ENCODE results near the gene MTG2.

The MTG2 gene

GRCh38 chr20:62239278-62239879 is 56.6 kb downstream of the MTG2 start:
- Histone ChIP-seq H3K79me1 (ENCODE audit: low read length) (peaks cover 2% of the 10 kb centered on the region), H3K14ac (ENCODE audit: low read length) (peak overlapping the region; percentile 58), H3K79me2 (ENCODE audit: control insufficient read depth, insufficient read depth, low read length, poor library complexity) (peaks cover 11% of the 10 kb centered on the region), H2BK120ac (ENCODE audit: insufficient read depth, low read length, poor library complexity) (no peak overlapping the region), H3K18ac (ENCODE audit: low read length) (peak overlapping the region; percentile 19), H3K23ac (ENCODE audit: low read length) (no peak overlapping the region), H3K9ac (ENCODE audit: low read length) (no peak overlapping the region), H3K4me1 (ENCODE audit: control insufficient read depth in 1 of 2, insufficient read depth in 2 of 2, low read length in 2 of 2) (peaks cover 9% of the 10 kb centered on the region in 2 experiments), H3K4me2 (ENCODE audit: low read length) (peak overlapping the region; percentile 73), H3K4ac (ENCODE audit: low read depth, low read length) (peak overlapping the region; percentile 71), H4K91ac (ENCODE audit: low read depth, low read length) (peak overlapping the region; percentile 8), H2AFZ (ENCODE audit: insufficient read depth, low read length, poor library complexity) (no peak overlapping the region), H3K27me3 (ENCODE audit: insufficient read depth, low read length) (no peaks in the 10 kb centered on the region), H2AK5ac (ENCODE audit: low read length) (peak overlapping the region; percentile 63), H3K27ac (ENCODE audit: low read depth, low read length) (no peak overlapping the region), H2BK5ac (ENCODE audit: low read depth, low read length, poor library complexity) (no peak overlapping the region), H3K36me3 (ENCODE audit: control insufficient read depth in 1 of 2, insufficient read depth in 2 of 2, low read length in 2 of 2) (peaks cover 18 to 19% of the 10 kb centered on the region in 2 experiments), H4K12ac (ENCODE audit: low read depth, low read length) (peak overlapping the region; percentile 67), H3K4me3 (ENCODE audit: low read depth, low read length) (peak overlapping the region; percentile 29), H2BK12ac (ENCODE audit: low read length) (peak overlapping the region; percentile 42), H3K9me3 (ENCODE audit: insufficient read depth, low read depth, low read length) (no peaks in the 10 kb centered on the region), H4K8ac (ENCODE audit: low read depth, low read length) (peak overlapping the region; percentile 47)
- no peak for DNase-seq
- WGBS (ENCODE audit: extremely low coverage, insufficient coverage, insufficient read length): no CpG with 5 or more reads among the region's 23 CpGs

DNA sequence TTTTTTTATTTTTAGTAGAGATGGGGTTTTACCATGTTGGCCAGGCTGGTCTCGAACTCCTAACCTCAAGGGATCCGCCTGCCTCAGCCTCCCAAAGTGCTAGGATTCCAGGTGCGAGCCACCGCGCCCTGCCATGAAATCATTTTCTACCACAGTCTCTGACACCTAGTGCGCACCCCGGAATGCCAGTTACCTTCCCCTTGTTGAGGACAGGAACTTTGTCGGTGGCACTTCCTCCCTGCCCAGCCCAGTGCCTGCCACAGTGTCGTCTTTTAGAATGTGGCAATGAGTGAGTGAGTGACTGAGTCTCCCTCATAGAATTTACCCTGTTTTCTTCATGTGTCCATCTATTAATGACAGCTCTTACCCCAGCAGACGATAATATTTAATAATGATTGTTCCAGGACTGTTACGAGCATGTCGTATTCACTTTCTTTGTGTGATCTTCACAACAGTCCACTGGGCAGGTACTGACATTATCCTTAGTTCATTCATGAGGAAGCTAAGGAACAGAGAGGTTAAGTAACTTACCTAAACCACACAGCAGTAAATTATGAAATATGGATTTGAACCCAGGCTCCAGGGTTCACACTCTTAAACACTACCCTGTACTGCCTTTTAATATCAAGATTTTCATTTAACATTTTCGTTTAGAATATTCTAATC is 57.3 kb downstream of the MTG2 start:
- H3K9me3 ChIP-seq (ENCODE audit: insufficient read depth, low read depth, low read length): no peaks in the 10 kb centered on the region
- H3K4me1 ChIP-seq (ENCODE audit: control insufficient read depth in 1 of 2, insufficient read depth in 2 of 2, low read length in 2 of 2): peaks cover 9% of the 10 kb centered on the region in 2 experiments
- H2AK5ac ChIP-seq (ENCODE audit: low read length): no peak overlapping the region
- no peak overlapping the region for H3K9ac ChIP-seq (ENCODE audit: low read length)
- H3K36me3 ChIP-seq (ENCODE audit: control insufficient read depth in 1 of 2, insufficient read depth in 2 of 2, low read length in 2 of 2): peaks cover 23 to 24% of the 10 kb centered on the region in 2 experiments
- H3K14ac ChIP-seq (ENCODE audit: low read length): no peak overlapping the region
- no peak overlapping the region for H3K18ac ChIP-seq (ENCODE audit: low read length)
- H3K79me2 ChIP-seq (ENCODE audit: control insufficient read depth, insufficient read depth, low read length, poor library complexity): peaks cover 11% of the 10 kb centered on the region
- H3K4me2 ChIP-seq (ENCODE audit: low read length): no peak overlapping the region
- H2BK5ac ChIP-seq (ENCODE audit: low read depth, low read length, poor library complexity): no peak overlapping the region
- no peak overlapping the region for H3K27ac ChIP-seq (ENCODE audit: low read depth, low read length)
- no peak for DNase-seq
- no peak overlapping the region for H2AFZ ChIP-seq (ENCODE audit: insufficient read depth, low read length, poor library complexity)
- H4K91ac ChIP-seq (ENCODE audit: low read depth, low read length): no peak overlapping the region
- no peak overlapping the region for H3K4me3 ChIP-seq (ENCODE audit: low read depth, low read length)
- no peak overlapping the region for H2BK12ac ChIP-seq (ENCODE audit: low read length)
- no peaks in the 10 kb centered on the region for H3K27me3 ChIP-seq (ENCODE audit: insufficient read depth, low read length)
- no peak overlapping the region for H3K23ac ChIP-seq (ENCODE audit: low read length)
- peak overlapping the region; percentile 53 for H3K4ac ChIP-seq (ENCODE audit: low read depth, low read length)
- H2BK120ac ChIP-seq (ENCODE audit: insufficient read depth, low read length, poor library complexity): no peak overlapping the region
- WGBS (ENCODE audit: extremely low coverage, insufficient coverage, insufficient read length): no CpG with 5 or more reads among the region's 13 CpGs
- H4K12ac ChIP-seq (ENCODE audit: low read depth, low read length): no peak overlapping the region
- no peak overlapping the region for H4K8ac ChIP-seq (ENCODE audit: low read depth, low read length)
- H3K79me1 ChIP-seq (ENCODE audit: low read length): peaks cover 2% of the 10 kb centered on the region

DNA sequence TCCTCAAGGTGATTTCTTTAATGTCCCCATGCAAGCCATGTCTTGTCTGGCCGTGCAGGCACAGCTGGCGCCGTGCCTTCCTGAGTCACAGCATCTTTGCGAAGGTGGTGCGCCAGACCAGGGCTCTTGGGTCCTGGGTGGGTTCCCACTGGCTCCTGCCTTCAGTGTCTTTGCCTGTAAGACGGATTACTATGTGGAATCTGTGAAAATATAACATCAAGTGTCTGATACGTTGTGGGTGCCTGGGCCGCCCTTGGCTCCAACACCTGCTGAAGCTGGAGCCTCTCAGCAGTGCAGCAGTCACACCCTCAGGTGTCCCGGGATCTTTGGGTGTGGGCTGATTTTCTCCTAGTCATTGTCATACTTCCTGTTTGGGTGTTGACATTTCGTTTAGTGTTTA is 58.7 kb downstream of the MTG2 start:
- H3K23ac ChIP-seq (ENCODE audit: low read length): no peak overlapping the region
- H3K4me1 ChIP-seq (ENCODE audit: control insufficient read depth in 1 of 2, insufficient read depth in 2 of 2, low read length in 2 of 2): peaks cover 9% of the 10 kb centered on the region in 2 experiments
- peaks cover 2% of the 10 kb centered on the region for H3K79me1 ChIP-seq (ENCODE audit: low read length)
- H2BK5ac ChIP-seq (ENCODE audit: low read depth, low read length, poor library complexity): no peak overlapping the region
- no peaks in the 10 kb centered on the region for H3K9me3 ChIP-seq (ENCODE audit: insufficient read depth, low read depth, low read length)
- no peak overlapping the region for H2AK5ac ChIP-seq (ENCODE audit: low read length)
- H4K8ac ChIP-seq (ENCODE audit: low read depth, low read length): no peak overlapping the region
- no peak overlapping the region for H2AFZ ChIP-seq (ENCODE audit: insufficient read depth, low read length, poor library complexity)
- H3K18ac ChIP-seq (ENCODE audit: low read length): no peak overlapping the region
- WGBS (ENCODE audit: extremely low coverage, insufficient coverage, insufficient read length): no CpG with 5 or more reads among the region's 10 CpGs
- H3K9ac ChIP-seq (ENCODE audit: low read length): no peak overlapping the region
- no peak overlapping the region for H2BK12ac ChIP-seq (ENCODE audit: low read length)
- H3K4ac ChIP-seq (ENCODE audit: low read depth, low read length): peak overlapping the region; percentile 22
- no peak overlapping the region for H4K12ac ChIP-seq (ENCODE audit: low read depth, low read length)
- H3K27me3 ChIP-seq (ENCODE audit: insufficient read depth, low read length): no peaks in the 10 kb centered on the region
- peaks cover 13% of the 10 kb centered on the region for H3K79me2 ChIP-seq (ENCODE audit: control insufficient read depth, insufficient read depth, low read length, poor library complexity)
- H4K91ac ChIP-seq (ENCODE audit: low read depth, low read length): no peak overlapping the region
- H3K4me3 ChIP-seq (ENCODE audit: low read depth, low read length): no peak overlapping the region
- H3K27ac ChIP-seq (ENCODE audit: low read depth, low read length): no peak overlapping the region
- peaks cover 27 to 28% of the 10 kb centered on the region in 2 experiments for H3K36me3 ChIP-seq (ENCODE audit: control insufficient read depth in 1 of 2, insufficient read depth in 2 of 2, low read length in 2 of 2)
- H3K14ac ChIP-seq (ENCODE audit: low read length): no peak overlapping the region
- no peak overlapping the region for H2BK120ac ChIP-seq (ENCODE audit: insufficient read depth, low read length, poor library complexity)
- no peak overlapping the region for H3K4me2 ChIP-seq (ENCODE audit: low read length)
- no peak for DNase-seq

DNA sequence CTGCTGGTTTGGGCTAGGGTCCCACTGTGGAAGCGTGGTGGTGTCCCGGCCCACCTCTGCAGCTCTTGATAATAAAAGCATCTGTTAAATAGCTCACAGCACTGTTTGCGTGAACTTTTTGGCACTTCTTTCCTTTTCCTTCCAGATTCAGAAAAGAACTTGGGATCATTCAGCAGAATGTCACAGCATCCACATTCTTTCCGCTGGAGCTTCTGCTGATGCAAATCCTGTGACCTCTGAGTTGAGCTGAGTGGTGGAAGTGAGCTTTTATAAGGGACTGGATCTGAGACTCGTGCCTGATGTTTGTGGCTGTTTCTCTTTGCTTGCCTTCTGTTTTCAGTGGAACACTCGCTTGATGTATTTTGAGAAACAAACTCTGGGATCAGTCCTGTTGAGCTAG is 59.3 kb downstream of the MTG2 start:
- H3K36me3 ChIP-seq (ENCODE audit: control insufficient read depth in 1 of 2, insufficient read depth in 2 of 2, low read length in 2 of 2): peaks cover 27 to 28% of the 10 kb centered on the region in 2 experiments
- peaks cover 13% of the 10 kb centered on the region for H3K79me2 ChIP-seq (ENCODE audit: control insufficient read depth, insufficient read depth, low read length, poor library complexity)
- H3K4me1 ChIP-seq (ENCODE audit: control insufficient read depth in 1 of 2, insufficient read depth in 2 of 2, low read length in 2 of 2): peaks cover 9% of the 10 kb centered on the region in 2 experiments
- no peak overlapping the region for H3K18ac ChIP-seq (ENCODE audit: low read length)
- no peak overlapping the region for H2AK5ac ChIP-seq (ENCODE audit: low read length)
- no peak overlapping the region for H3K27ac ChIP-seq (ENCODE audit: low read depth, low read length)
- no peak overlapping the region for H2BK120ac ChIP-seq (ENCODE audit: insufficient read depth, low read length, poor library complexity)
- H3K4me3 ChIP-seq (ENCODE audit: low read depth, low read length): no peak overlapping the region
- no peak overlapping the region for H2BK12ac ChIP-seq (ENCODE audit: low read length)
- no peak overlapping the region for H2BK5ac ChIP-seq (ENCODE audit: low read depth, low read length, poor library complexity)
- H4K8ac ChIP-seq (ENCODE audit: low read depth, low read length): no peak overlapping the region
- H2AFZ ChIP-seq (ENCODE audit: insufficient read depth, low read length, poor library complexity): no peak overlapping the region
- no peaks in the 10 kb centered on the region for H3K27me3 ChIP-seq (ENCODE audit: insufficient read depth, low read length)
- peaks cover 2% of the 10 kb centered on the region for H3K79me1 ChIP-seq (ENCODE audit: low read length)
- no peaks in the 10 kb centered on the region for H3K9me3 ChIP-seq (ENCODE audit: insufficient read depth, low read depth, low read length)
- WGBS (ENCODE audit: extremely low coverage, insufficient coverage, insufficient read length): no CpG with 5 or more reads among the region's 6 CpGs
- H3K14ac ChIP-seq (ENCODE audit: low read length): no peak overlapping the region
- H3K4ac ChIP-seq (ENCODE audit: low read depth, low read length): peak overlapping the region; percentile 54
- H3K9ac ChIP-seq (ENCODE audit: low read length): no peak overlapping the region
- H4K91ac ChIP-seq (ENCODE audit: low read depth, low read length): no peak overlapping the region
- H3K4me2 ChIP-seq (ENCODE audit: low read length): no peak overlapping the region
- H3K23ac ChIP-seq (ENCODE audit: low read length): no peak overlapping the region
- no peak overlapping the region for H4K12ac ChIP-seq (ENCODE audit: low read depth, low read length)
- DNase-seq: no peak

Data from trophoblast cell (in vitro differentiated cells and primary cell).